Measurements from ENCODE around the gene EFCAB6. TPM values are rescaled to one million over a fixed set of nuclear protein-coding genes. Genes with fewer than 3 reads are reported as not detected.

EFCAB6 gene
- total RNA-seq, 1 donor from 2014 or later, result 3.6 TPM

DNA sequence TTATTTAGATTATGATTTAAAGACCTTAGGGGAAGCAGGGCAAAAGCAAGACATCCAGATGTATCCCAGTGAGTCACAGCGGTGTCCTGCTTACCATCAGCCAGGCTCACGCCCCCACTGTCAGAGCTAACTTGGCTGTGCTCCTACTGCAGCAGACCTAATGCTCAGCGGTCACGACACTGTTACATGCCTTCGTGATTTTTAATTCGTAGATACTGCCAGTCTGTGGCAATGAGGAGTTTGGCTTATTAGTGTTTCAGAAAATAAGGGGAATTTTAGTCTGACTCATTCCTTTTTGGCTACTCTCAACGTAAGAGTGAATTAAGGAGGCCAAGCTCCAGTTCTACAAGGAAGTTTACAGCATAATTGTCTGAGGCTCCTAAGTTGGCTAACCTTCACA lies 22.7 kb downstream of the EFCAB6 start:
- no peaks in the 10 kb centered on the region for H3K4me1 ChIP-seq
- TF ChIP-seq, protein P1, sequence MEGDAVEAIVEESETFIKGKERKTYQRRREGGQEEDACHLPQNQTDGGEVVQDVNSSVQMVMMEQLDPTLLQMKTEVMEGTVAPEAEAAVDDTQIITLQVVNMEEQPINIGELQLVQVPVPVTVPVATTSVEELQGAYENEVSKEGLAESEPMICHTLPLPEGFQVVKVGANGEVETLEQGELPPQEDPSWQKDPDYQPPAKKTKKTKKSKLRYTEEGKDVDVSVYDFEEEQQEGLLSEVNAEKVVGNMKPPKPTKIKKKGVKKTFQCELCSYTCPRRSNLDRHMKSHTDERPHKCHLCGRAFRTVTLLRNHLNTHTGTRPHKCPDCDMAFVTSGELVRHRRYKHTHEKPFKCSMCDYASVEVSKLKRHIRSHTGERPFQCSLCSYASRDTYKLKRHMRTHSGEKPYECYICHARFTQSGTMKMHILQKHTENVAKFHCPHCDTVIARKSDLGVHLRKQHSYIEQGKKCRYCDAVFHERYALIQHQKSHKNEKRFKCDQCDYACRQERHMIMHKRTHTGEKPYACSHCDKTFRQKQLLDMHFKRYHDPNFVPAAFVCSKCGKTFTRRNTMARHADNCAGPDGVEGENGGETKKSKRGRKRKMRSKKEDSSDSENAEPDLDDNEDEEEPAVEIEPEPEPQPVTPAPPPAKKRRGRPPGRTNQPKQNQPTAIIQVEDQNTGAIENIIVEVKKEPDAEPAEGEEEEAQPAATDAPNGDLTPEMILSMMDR (IDR thresholded peaks at IDR 0.05), result no peak
- H3K9me3 ChIP-seq, result no peaks in the 10 kb centered on the region
- no peak overlapping the region for H3K4me3 ChIP-seq
- H3K27me3 ChIP-seq, result no peaks in the 10 kb centered on the region
- no peak overlapping the region for H3K27ac ChIP-seq
- ATAC-seq (peak; percentile 58), DNase-seq (no peak)
- H3K36me3 ChIP-seq, result no peaks in the 10 kb centered on the region
- intact Hi-C loops (cut with DNase I), result no loop called here

DNA sequence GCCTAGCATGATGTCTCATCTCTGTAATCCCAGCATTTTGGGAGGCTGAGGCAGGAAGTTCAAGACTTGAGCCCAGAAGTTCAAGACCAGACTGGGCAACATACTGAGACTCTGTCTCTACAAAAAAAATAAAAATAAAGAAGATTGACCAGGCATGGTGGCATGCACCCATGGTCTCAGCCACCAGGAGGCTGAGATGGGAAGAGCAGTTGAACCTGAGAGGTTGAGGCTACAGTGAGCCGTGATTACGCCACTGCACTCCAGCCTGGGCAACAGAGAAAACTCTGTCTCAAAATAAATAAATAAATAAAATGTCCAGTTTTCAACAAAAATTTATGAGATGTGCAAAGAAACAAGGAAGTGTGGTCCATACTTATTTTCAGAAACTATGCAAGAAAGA lies 28.3 kb downstream of the EFCAB6 start:
- no peaks in the 10 kb centered on the region for H3K36me3 ChIP-seq
- H3K27ac ChIP-seq, result no peak overlapping the region
- H3K27me3 ChIP-seq, result no peaks in the 10 kb centered on the region
- DNase-seq, result no peak
- H3K4me1 ChIP-seq, result no peaks in the 10 kb centered on the region
- no peak overlapping the region for H3K4me3 ChIP-seq
- no peaks in the 10 kb centered on the region for H3K9me3 ChIP-seq
- intact Hi-C loops (cut with DNase I), result no loop called here
- ATAC-seq, result peak; percentile 21
- TF ChIP-seq, protein P1 (IDR thresholded peaks at IDR 0.05), result peak; percentile 10

DNA sequence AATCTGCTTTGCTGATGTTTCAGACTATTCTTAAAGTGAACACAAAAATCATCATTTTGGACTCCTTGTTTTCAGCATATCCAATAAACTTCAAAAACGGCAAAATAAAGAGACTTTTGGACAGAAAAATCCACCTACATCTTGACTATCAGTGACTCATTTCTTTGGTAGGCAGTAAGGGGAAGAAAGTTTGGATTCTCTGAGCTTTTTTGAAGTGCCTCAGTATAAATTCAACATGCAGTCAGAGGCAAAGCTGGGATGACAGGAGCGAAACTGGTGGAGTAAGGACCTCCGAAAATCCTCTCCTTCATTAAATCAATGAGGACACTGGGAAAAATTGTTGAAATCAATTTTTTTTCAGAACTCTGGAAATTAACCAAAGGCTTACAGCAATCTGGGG lies 29.7 kb downstream of the EFCAB6 start:
- DNase-seq, result no peak
- Histone ChIP-seq H3K36me3 (no peaks in the 10 kb centered on the region), H3K27me3 (no peaks in the 10 kb centered on the region), H3K4me3 (no peak overlapping the region), H3K27ac (no peak overlapping the region), H3K9me3 (no peaks in the 10 kb centered on the region), H3K4me1 (no peaks in the 10 kb centered on the region)
- TF ChIP-seq, protein P1 (IDR thresholded peaks at IDR 0.05), result no peak
- intact Hi-C loops (cut with DNase I), result no loop called here
- ATAC-seq, result no peak

- H3K36me3 ChIP-seq, result no peaks in the 10 kb centered on the region
- DNase-seq (no peak), ATAC-seq (peak; percentile 86)
- H3K27ac ChIP-seq, result no peak overlapping the region
- H3K4me3 ChIP-seq, result no peak overlapping the region
- TF ChIP-seq, protein P1 (IDR thresholded peaks at IDR 0.05), result no peak
- no peaks in the 10 kb centered on the region for H3K9me3 ChIP-seq
- no peaks in the 10 kb centered on the region for H3K4me1 ChIP-seq
- H3K27me3 ChIP-seq, result no peaks in the 10 kb centered on the region
- intact Hi-C loops (cut with DNase I), result no loop called here
These were observed 34.8 kb downstream of the EFCAB6 start for GRCh38 chr22:43777286-43777685.

- H3K9me3 ChIP-seq, result no peaks in the 10 kb centered on the region
- H3K27ac ChIP-seq, result no peak overlapping the region
- TF ChIP-seq, protein P1 (IDR thresholded peaks at IDR 0.05), result no peak
- H3K4me1 ChIP-seq, result no peaks in the 10 kb centered on the region
- intact Hi-C loops (cut with DNase I), result no loop called here
- DNase-seq, result no peak
- no peaks in the 10 kb centered on the region for H3K36me3 ChIP-seq
- H3K4me3 ChIP-seq, result no peak overlapping the region
- no peaks in the 10 kb centered on the region for H3K27me3 ChIP-seq
- no peak for ATAC-seq
These were observed 35.9 kb downstream of the EFCAB6 start for GRCh38 chr22:43776081-43776670.

All from upper lobe of right lung (tissue), 1 donor.